22Rv1 (cell line): ENCODE measurements around the gene TRIM3.

Source experiments
- ZFX ChIP-seq: fragments of 450-650 bp; IDR thresholded peaks from 2 replicates; pipeline ENCODE4 v1.6.1; 2017; ENCODE audit warnings: antibody characterized with exemption, borderline replicate concordance
- TF ChIP-seq, protein P1 (sequence below): fragments of 450-650 bp; IDR thresholded peaks from 2 replicates; pipeline ENCODE4 v1.5.1; 2017; ENCODE audit warnings: mild to moderate bottlenecking

DNA sequence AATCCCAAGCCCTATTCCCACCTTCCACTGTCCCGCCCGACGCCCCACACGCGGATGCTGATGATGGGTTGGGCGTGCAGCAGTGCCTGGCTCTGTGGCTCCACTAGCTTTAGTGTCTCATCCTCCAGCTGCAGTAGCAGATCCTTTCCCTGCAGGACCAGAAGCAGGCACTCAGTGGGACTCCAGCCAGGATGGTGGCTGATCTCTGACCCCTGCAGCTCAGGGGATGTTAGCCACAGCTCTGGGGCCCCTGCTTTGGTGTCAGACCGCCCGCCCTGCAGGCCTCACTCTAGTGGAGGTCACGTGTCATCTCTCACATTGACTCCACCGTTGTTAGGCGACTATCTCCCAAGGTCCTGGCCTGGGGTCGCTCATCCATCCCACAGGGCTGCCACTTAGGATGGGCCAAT, 71.7 kb downstream of the TRIM3 start:
- TF ChIP-seq, protein P1, sequence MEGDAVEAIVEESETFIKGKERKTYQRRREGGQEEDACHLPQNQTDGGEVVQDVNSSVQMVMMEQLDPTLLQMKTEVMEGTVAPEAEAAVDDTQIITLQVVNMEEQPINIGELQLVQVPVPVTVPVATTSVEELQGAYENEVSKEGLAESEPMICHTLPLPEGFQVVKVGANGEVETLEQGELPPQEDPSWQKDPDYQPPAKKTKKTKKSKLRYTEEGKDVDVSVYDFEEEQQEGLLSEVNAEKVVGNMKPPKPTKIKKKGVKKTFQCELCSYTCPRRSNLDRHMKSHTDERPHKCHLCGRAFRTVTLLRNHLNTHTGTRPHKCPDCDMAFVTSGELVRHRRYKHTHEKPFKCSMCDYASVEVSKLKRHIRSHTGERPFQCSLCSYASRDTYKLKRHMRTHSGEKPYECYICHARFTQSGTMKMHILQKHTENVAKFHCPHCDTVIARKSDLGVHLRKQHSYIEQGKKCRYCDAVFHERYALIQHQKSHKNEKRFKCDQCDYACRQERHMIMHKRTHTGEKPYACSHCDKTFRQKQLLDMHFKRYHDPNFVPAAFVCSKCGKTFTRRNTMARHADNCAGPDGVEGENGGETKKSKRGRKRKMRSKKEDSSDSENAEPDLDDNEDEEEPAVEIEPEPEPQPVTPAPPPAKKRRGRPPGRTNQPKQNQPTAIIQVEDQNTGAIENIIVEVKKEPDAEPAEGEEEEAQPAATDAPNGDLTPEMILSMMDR: no peak
- no peak for TF ChIP-seq ZFX
